Ovary (tissue), 3 donors: ENCODE measurements around the gene ANKAR.
"Not testable (repeated sequence)": the region's sequence is repeated elsewhere in the genome, so short reads cannot be mapped to it uniquely, and the experiment has no call there.

Experiments used
- CTCF ChIP-seq, 3 donors: fragments of 450-650 bp in 2 of 3; fragments of 200-600 bp in 1 of 3; IDR thresholded peaks; one replicate each; pipeline versions ENCODE4 v1.5.1 to v1.8.0; 2016 to 2022; ENCODE audit warnings: antibody characterized with exemption in 3 of 3, mild to moderate bottlenecking in 1 of 3
- EP300 ChIP-seq: sonication (generic); formaldehyde crosslinking; IDR thresholded peaks from one replicate; pipeline ENCODE4 v1.6.1; 2017; ENCODE audit warnings: antibody characterized with exemption
- POLR2A ChIP-seq: fragments of 450-650 bp; IDR thresholded peaks from one replicate; pipeline ENCODE4 v1.6.1; 2017; ENCODE audit warnings: antibody characterized with exemption, mild to moderate bottlenecking, moderate library complexity
- donor health status: DM: no; HTN: no; CAD: no.

- not testable (repeated sequence) for TF ChIP-seq POLR2A; CTCF (IDR thresholded peaks at IDR 0.05); EP300
Observed at GRCh38 chr2:189717593-189717992, 43.1 kb downstream of the ANKAR start.
